GM12878 (cell line): ENCODE measurements around the gene RNF34.

Experiments
- CTCF ChIP-seq, 3 experiments: IDR thresholded peaks in 2 of 3; conservative IDR thresholded peaks in 1 of 3; 2 replicates each; pipeline ENCODE4 v1.5.1; 2011; ENCODE audit warnings: low read depth in 3 of 3, low read length in 3 of 3, mild to moderate bottlenecking in 3 of 3, control low read depth in 2 of 3, moderate library complexity in 2 of 3, inconsistent platforms in 1 of 3, mixed read lengths in 1 of 3; ENCODE audit not compliant: control insufficient read depth in 2 of 3, insufficient read depth in 1 of 3; ENCODE audit errors: extremely low read depth in 1 of 3
- NFYB ChIP-seq: IDR thresholded peaks from 2 replicates; pipeline ENCODE4 v1.6.1; 2011; ENCODE audit warnings: low read depth, mild to moderate bottlenecking, low read length, improper control_type of control experiment, moderate library complexity; ENCODE audit not compliant: insufficient read depth
- POLR2AphosphoS5 ChIP-seq: IDR thresholded peaks from 2 replicates; pipeline ENCODE4 v1.6.1; 2011; ENCODE audit warnings: mild to moderate bottlenecking, low read length, inconsistent platforms
- REST ChIP-seq: IDR thresholded peaks from 2 replicates; pipeline ENCODE4 v1.6.1; 2012; ENCODE audit warnings: mild to moderate bottlenecking, low read depth, low read length
- TCF7 ChIP-seq: IDR thresholded peaks from 2 replicates; pipeline ENCODE4 v1.6.1; 2014; ENCODE audit warnings: antibody characterized with exemption, borderline replicate concordance

GRCh38 chr12:121470751-121471150, 70.8 kb downstream of the RNF34 start:
- TF ChIP-seq NFYB (no peak), CTCF (IDR thresholded peaks at IDR 0.05 in 2 of 3, conservative IDR thresholded peaks at IDR 0.05 in 1 of 3; ENCODE audit: control insufficient read depth in 2 of 3, extremely low read depth in 1 of 3, insufficient read depth in 1 of 3, low read depth in 3 of 3, low read length in 3 of 3) (no peak), TCF7 (no peak), REST (no peak), POLR2AphosphoS5 (no peak)
